Common myeloid progenitor, CD34-positive (primary cell): Measurements from ENCODE around the gene ORMDL2.

Experiments used
- CTCF ChIA-PET: fragments of 350-600 bp; sonication (Branson Sonifier 250); formaldehyde crosslinking; loops from one replicate; lab custom pipeline; 2021; ENCODE audit warnings: antibody characterized with exemption; lab: Charles Lee
- POLR2A ChIA-PET: fragments of 350-600 bp; sonication (Branson Sonifier 250); formaldehyde crosslinking; loops from one replicate; lab custom pipeline; 2021; ENCODE audit warnings: antibody characterized with exemption; lab: Charles Lee
- DNase-seq, 3 donors: peaks; one replicate each; pipeline versions ENCODE4 v3.0.0 to v3.0.0-alpha.2; 2013
- H3K27ac ChIP-seq, 2 experiments: 1 replicate in 1 of 2; 2 replicates in 1 of 2; pipeline ENCODE4 v1.7.0; 2013; ENCODE audit warnings: inconsistent platforms in 2 of 2, low read length in 2 of 2, mild to moderate bottlenecking in 2 of 2, low read depth in 1 of 2, moderate library complexity in 1 of 2; ENCODE audit not compliant: severe bottlenecking in 2 of 2, insufficient read depth in 1 of 2, poor library complexity in 1 of 2
- H3K27me3 ChIP-seq, 5 experiments: replicated peaks in 2 of 5; 1 replicate in 3 of 5; 2 replicates in 2 of 5; pipeline versions ENCODE4 v1.6.1 to v1.7.0; 2013; ENCODE audit warnings: low read length in 4 of 5, mild to moderate bottlenecking in 2 of 5, moderate library complexity in 2 of 5, inconsistent platforms in 1 of 5; ENCODE audit not compliant: insufficient read depth in 5 of 5, control insufficient read depth in 4 of 5
- H3K36me3 ChIP-seq, 4 experiments: 1 replicate in 2 of 4; 2 replicates in 2 of 4; pipeline versions ENCODE4 v1.6.1 to v1.7.0; 2013; ENCODE audit warnings: low read length in 3 of 4, control low read depth in 1 of 4, mild to moderate bottlenecking in 1 of 4; ENCODE audit not compliant: control insufficient read depth in 4 of 4, insufficient read depth in 4 of 4
- H3K4me1 ChIP-seq, 4 experiments: 1 replicate in 3 of 4; 2 replicates in 1 of 4; pipeline versions ENCODE4 v1.6.1 to v1.7.1; 2013; ENCODE audit warnings: low read length in 3 of 4, mild to moderate bottlenecking in 3 of 4, control low read depth in 1 of 4, inconsistent platforms in 1 of 4, moderate library complexity in 1 of 4; ENCODE audit not compliant: control insufficient read depth in 4 of 4, insufficient read depth in 4 of 4; ENCODE audit errors: control extremely low read depth in 1 of 4
- H3K4me3 ChIP-seq, 7 experiments: 1 replicate in 4 of 7; 2 replicates in 3 of 7; pipeline versions ENCODE4 v1.5.1 to v1.7.0; 2013; ENCODE audit warnings: mild to moderate bottlenecking in 7 of 7, low read length in 6 of 7, moderate library complexity in 6 of 7, inconsistent platforms in 2 of 7, low read depth in 2 of 7, control low read depth in 1 of 7; ENCODE audit not compliant: insufficient read depth in 4 of 7, control insufficient read depth in 1 of 7; ENCODE audit errors: extremely low read depth in 1 of 7
- H3K9me3 ChIP-seq, 5 experiments: 1 replicate in 4 of 5; 2 replicates in 1 of 5; pipeline versions ENCODE4 v1.6.1 to v1.7.1; 2013; ENCODE audit warnings: low read length in 4 of 5, mild to moderate bottlenecking in 2 of 5, inconsistent platforms in 1 of 5, low read depth in 1 of 5, moderate library complexity in 1 of 5; ENCODE audit not compliant: control insufficient read depth in 4 of 5, insufficient read depth in 2 of 5; ENCODE audit errors: control extremely low read depth in 1 of 5
- WGBS: methylation state at CpG from one replicate; pipeline ENCODE4 v1.1.5; 2013; ENCODE audit not compliant: insufficient coverage; 5-methylcytosine and 5-hydroxymethylcytosine counted together

The ORMDL2 gene

GRCh38 chr12:55822228-55822627, 4.4 kb downstream of the ORMDL2 start:
- Histone ChIP-seq H3K36me3 (peaks cover 13 to 58% (median 31%) of the 10 kb centered on the region in 4 experiments), H3K9me3 (no peaks in the 10 kb centered on the region), H3K4me3 (no peak overlapping the region), H3K4me1 (peaks cover 5 to 27% (median 19%) of the 10 kb centered on the region in 4 experiments), H3K27ac (no peak overlapping the region), H3K27me3 (no peaks in the 10 kb centered on the region)
- DNase-seq, result peak in 2 of 3 donors; percentile 18 to 30
- 70% methylated on average over 2 of the region's 6 CpGs for WGBS
- CTCF ChIA-PET, result no interaction called here
- POLR2A ChIA-PET, result no interaction called here

- no peak for DNase-seq
- CTCF ChIA-PET, result interaction anchor here (0.9 to 1.1 kb wide), 3 partner anchors 71 to 93 kb away, joined by 3 to 6 read pairs (median 5); no protein-coding TSS in a partner anchor
- WGBS, result 100% methylated on average over 2 of the region's 4 CpGs
- H3K27ac ChIP-seq, result peak overlapping the region in 1 of 2 experiments; percentile 15
- H3K36me3 ChIP-seq, result peaks cover 13 to 68% (median 31%) of the 10 kb centered on the region in 4 experiments
- H3K27me3 ChIP-seq, result no peaks in the 10 kb centered on the region
- peaks cover 3 to 36% (median 27%) of the 10 kb centered on the region in 4 experiments for H3K4me1 ChIP-seq
- POLR2A ChIA-PET, result no interaction called here
- H3K4me3 ChIP-seq, result no peak overlapping the region
- H3K9me3 ChIP-seq, result no peaks in the 10 kb centered on the region
Measured at GRCh38 chr12:55823419-55823818, 5.6 kb downstream of the ORMDL2 start.

GRCh38 chr12:55824726-55825125, 6.9 kb downstream of the ORMDL2 start:
- Histone ChIP-seq H3K4me1 (peaks cover 3 to 36% (median 25%) of the 10 kb centered on the region in 4 experiments), H3K36me3 (peaks cover 10 to 58% (median 27%) of the 10 kb centered on the region in 4 experiments), H3K9me3 (no peaks in the 10 kb centered on the region), H3K27ac (no peak overlapping the region), H3K4me3 (no peak overlapping the region), H3K27me3 (no peaks in the 10 kb centered on the region)
- ChIA-PET CTCF (interaction anchor here (0.7 to 1.3 kb wide), 5 partner anchors 11 to 143 kb away, joined by 3 read pairs; a partner anchor contains a TSS), POLR2A (interaction anchor here (0.6 kb wide), 1 partner anchor 950 kb away, joined by 4 read pairs; no protein-coding TSS in a partner anchor)
- 89% methylated on average over 5 of the region's 5 CpGs for WGBS
- no peak for DNase-seq

- H3K27ac ChIP-seq, result peak overlapping the region in 1 of 2 experiments; percentile 49
- H3K4me1 ChIP-seq, result peaks cover 3 to 53% (median 43%) of the 10 kb centered on the region in 4 experiments
- no peak for DNase-seq
- peak overlapping the region in 1 of 7 experiments; percentile 42 for H3K4me3 ChIP-seq
- ChIA-PET CTCF (interaction anchor here (1.0 to 1.3 kb wide), 2 partner anchors 9 to 98 kb away, joined by 3 to 12 read pairs; partner anchors contain the start of genes ORMDL2 and SARNP), POLR2A (no interaction called here)
- H3K36me3 ChIP-seq, result peaks cover 2 to 29% (median 4%) of the 10 kb centered on the region in 4 experiments
- H3K27me3 ChIP-seq, result no peaks in the 10 kb centered on the region
- 96% methylated on average over 13 of the region's 15 CpGs for WGBS
- no peaks in the 10 kb centered on the region for H3K9me3 ChIP-seq
Measured at GRCh38 chr12:55827806-55828205, 10.0 kb downstream of the ORMDL2 start.

GRCh38 chr12:55828357-55828756, 10.5 kb downstream of the ORMDL2 start:
- DNase-seq, result no peak
- Histone ChIP-seq H3K4me1 (peaks cover 3 to 53% (median 43%) of the 10 kb centered on the region in 4 experiments), H3K27ac (peak overlapping the region in 1 of 2 experiments; percentile 83), H3K36me3 (peaks cover 0 to 23% (median under 1%) of the 10 kb centered on the region in 4 experiments), H3K9me3 (no peaks in the 10 kb centered on the region), H3K4me3 (peak overlapping the region in 6 of 7 experiments; percentile 82 to 100 (median 97)), H3K27me3 (no peaks in the 10 kb centered on the region)
- 100% methylated on average over 4 of the region's 5 CpGs for WGBS
- ChIA-PET CTCF (no interaction called here), POLR2A (no interaction called here)

- ChIA-PET CTCF (interaction anchor here (0.6 to 1.8 kb wide), 16 partner anchors 9 to 153 kb away, joined by 3 to 10 read pairs (median 3); partner anchors contain the start of genes DGKA, GDF11, ORMDL2 and SARNP), POLR2A (interaction anchor here (0.5 to 2.9 kb wide), 4 partner anchors 11 to 896 kb away, joined by 3 to 22 read pairs (median 8); partner anchors contain the start of genes ORMDL2, PYM1 and SARNP)
- H3K4me3 ChIP-seq, result peak overlapping the region; percentile 82 to 100 (median 96)
- H3K36me3 ChIP-seq, result peaks cover 0 to 15% (median 2%) of the 10 kb centered on the region in 4 experiments
- DNase-seq, result peak in 2 of 3 donors; percentile 69 to 77
- H3K9me3 ChIP-seq, result no peaks in the 10 kb centered on the region
- peaks cover 3 to 50% (median 43%) of the 10 kb centered on the region in 4 experiments for H3K4me1 ChIP-seq
- 0% methylated on average over 23 of the region's 37 CpGs for WGBS
- peak overlapping the region; percentile 95 to 98 for H3K27ac ChIP-seq
- no peaks in the 10 kb centered on the region for H3K27me3 ChIP-seq
Measured at GRCh38 chr12:55829967-55830600, 12.2 kb downstream of the ORMDL2 start.
